GM23338 (cell line): ENCODE data around the gene PIP5K1C. TPM values are rescaled to one million over a fixed set of nuclear protein-coding genes. Genes with fewer than 3 reads are reported as not detected.

Experiments used
- ATAC-seq: fragments of 200-7000 bp; cut with Tn5 transposase; 3 replicates; pipeline ENCODE4 v1.9.1; 2020
- DNase-seq: peaks from one replicate; pipeline ENCODE4 v3.0.0-alpha.2; 2015; ENCODE audit warnings: low spot score
- H2AFZ ChIP-seq: fragments of 200-600 bp; sonication (generic); 2 replicates; pipeline ENCODE4 v1.8.0; 2016; ENCODE audit warnings: antibody characterized with exemption, mild to moderate bottlenecking, moderate library complexity
- H3F3A ChIP-seq: fragments of 200-600 bp; sonication (generic); replicated peaks from 2 replicates; pipeline ENCODE4 v1.8.0; 2017; ENCODE audit warnings: antibody characterized with exemption, mixed run types, low read depth
- H3K27ac ChIP-seq: fragments of 200-600 bp; sonication (generic); 2 replicates; pipeline ENCODE4 v1.6.1; 2016; ENCODE audit warnings: low read depth
- H3K27me3 ChIP-seq: fragments of 200-600 bp; sonication (generic); 2 replicates; pipeline ENCODE4 v1.8.0; 2016; ENCODE audit warnings: mild to moderate bottlenecking, mixed run types, moderate library complexity; ENCODE audit not compliant: insufficient read depth
- H3K36me3 ChIP-seq: fragments of 200-600 bp; sonication (generic); 2 replicates; pipeline ENCODE4 v1.8.0; 2016; ENCODE audit warnings: mild to moderate bottlenecking; ENCODE audit not compliant: insufficient read depth
- H3K4me1 ChIP-seq: fragments of 200-600 bp; sonication (generic); 2 replicates; pipeline ENCODE4 v1.8.0; 2016; ENCODE audit warnings: mild to moderate bottlenecking, moderate library complexity; ENCODE audit not compliant: insufficient read depth
- H3K4me2 ChIP-seq: fragments of 200-600 bp; sonication (generic); 2 replicates; pipeline ENCODE4 v1.7.1; 2017; ENCODE audit warnings: mixed run types
- H3K4me3 ChIP-seq: fragments of 200-600 bp; sonication (generic); 2 replicates; pipeline ENCODE4 v1.6.1; 2016; ENCODE audit warnings: mixed run types
- H3K79me2 ChIP-seq: fragments of 200-600 bp; sonication (generic); replicated peaks from 2 replicates; pipeline ENCODE4 v1.8.0; 2017; ENCODE audit warnings: mild to moderate bottlenecking; ENCODE audit not compliant: insufficient read depth
- H3K9me2 ChIP-seq: fragments of 200-600 bp; sonication (generic); 2 replicates; pipeline ENCODE4 v1.8.0; 2017; ENCODE audit not compliant: insufficient read depth
- H4K20me1 ChIP-seq: fragments of 200-600 bp; sonication (generic); replicated peaks from 2 replicates; pipeline ENCODE4 v1.8.0; 2017; ENCODE audit warnings: mild to moderate bottlenecking; ENCODE audit not compliant: insufficient read depth
- H3K27ac Mint-ChIP-seq: 2 replicates; pipeline ENCODE4 v1.8.0; 2020; ENCODE audit warnings: inconsistent platforms, mild to moderate bottlenecking, moderate library complexity, mixed read lengths
- H3K27me3 Mint-ChIP-seq: 3 replicates; pipeline ENCODE4 v1.8.0; 2022; ENCODE audit warnings: low read depth, mild to moderate bottlenecking, moderate library complexity, mixed read lengths, inconsistent platforms; ENCODE audit not compliant: insufficient read depth, poor library complexity
- H3K36me3 Mint-ChIP-seq: 3 replicates; pipeline ENCODE4 v1.8.0; 2021; ENCODE audit warnings: low read depth, mild to moderate bottlenecking, inconsistent platforms, moderate library complexity, mixed read lengths
- H3K4me1 Mint-ChIP-seq: 3 replicates; pipeline ENCODE4 v1.8.0; 2020; ENCODE audit warnings: mild to moderate bottlenecking, inconsistent platforms, mixed read lengths
- H3K4me3 Mint-ChIP-seq: 3 replicates; pipeline ENCODE4 v1.8.0; 2021; ENCODE audit warnings: moderate library complexity, mild to moderate bottlenecking, inconsistent platforms, mixed read lengths
- H3K9me3 Mint-ChIP-seq: 3 replicates; pipeline ENCODE4 v1.8.0; 2020; ENCODE audit warnings: moderate library complexity, mild to moderate bottlenecking, inconsistent platforms, mixed read lengths
- CREB1 ChIP-seq: fragments of 250-450 bp; sonication (Bioruptor Pico); IDR thresholded peaks from 2 replicates; pipeline ENCODE4 v1.5.0; 2020; ENCODE audit warnings: low read depth, mild to moderate bottlenecking, moderate library complexity
- CTCF ChIP-seq, 2 experiments: fragments of 200-600 bp in 1 of 2; sonication (generic) in 1 of 2; conservative IDR thresholded peaks; 2 replicates each; pipeline versions ENCODE4 v1.5.1 to v1.6.1; 2016 to 2017; ENCODE audit warnings: antibody characterized with exemption in 2 of 2, low read depth in 2 of 2, mild to moderate bottlenecking in 2 of 2, moderate library complexity in 1 of 2
- ETS1 ChIP-seq: IDR thresholded peaks from 2 replicates; pipeline ENCODE4 v1.6.1; 2016; ENCODE audit warnings: antibody characterized with exemption
- EZH2 ChIP-seq: fragments of 200-600 bp; sonication (generic); IDR thresholded peaks from one replicate; pipeline ENCODE4 v1.8.0; 2017; ENCODE audit warnings: antibody characterized with exemption, mild to moderate bottlenecking, low read depth; ENCODE audit not compliant: unreplicated experiment
- EZH2phosphoT487 ChIP-seq: fragments of 200-600 bp; sonication (generic); IDR thresholded peaks from one replicate; pipeline ENCODE4 v1.8.1; 2018; ENCODE audit warnings: antibody characterized with exemption; ENCODE audit not compliant: unreplicated experiment
- JUNB ChIP-seq: IDR thresholded peaks from one replicate; pipeline ENCODE4 v1.6.1; 2016; ENCODE audit warnings: antibody characterized with exemption; ENCODE audit not compliant: unreplicated experiment
- POLR2AphosphoS5 ChIP-seq: IDR thresholded peaks from 2 replicates; pipeline ENCODE4 v1.6.1; 2016; ENCODE audit warnings: antibody characterized with exemption, low read depth
- STAT1 ChIP-seq: IDR thresholded peaks from one replicate; pipeline ENCODE4 v1.6.1; 2016; ENCODE audit warnings: antibody characterized with exemption; ENCODE audit not compliant: unreplicated experiment
- ZNF114 ChIP-seq: fragments of 250-450 bp; sonication (Bioruptor Pico); IDR thresholded peaks from 2 replicates; pipeline ENCODE4 v1.5.0; 2020; ENCODE audit warnings: mild to moderate bottlenecking, moderate library complexity
- ZNF331 ChIP-seq: fragments of 250-450 bp; sonication (Bioruptor Pico); IDR thresholded peaks from 2 replicates; pipeline ENCODE4 v1.5.0; 2020; ENCODE audit warnings: low read depth, mild to moderate bottlenecking, moderate library complexity
- polyA plus RNA-seq: library from polyadenylated mRNA; unstranded; fragments of >200 nt; fragmentation: Nextera tagmentation; extraction: Ambion mirVana; gene quantifications from 2 replicates; pipeline ENCODE4 v1.2.1, GENCODE V29; 2016
- total RNA-seq: library from RNA; depleted of rRNA; stranded (reverse); fragments of >200 nt; shearing (Covaris generic); gene quantifications from 2 replicates; pipeline ENCODE4 v1.2.3, GENCODE V29; 2014
- TF ChIP-seq, protein P1 (sequence below): IDR thresholded peaks from one replicate; pipeline ENCODE4 v1.6.1; 2018; ENCODE audit warnings: antibody characterized with exemption; ENCODE audit not compliant: unreplicated experiment

Gene PIP5K1C
- total and polyA plus RNA-seq, 2 experiments from 2014 or later = 11.8 to 46.7 TPM

GRCh38 chr19:3609779-3610719, 90.2 kb downstream of the PIP5K1C start (continued):
- TF ChIP-seq, protein P1, sequence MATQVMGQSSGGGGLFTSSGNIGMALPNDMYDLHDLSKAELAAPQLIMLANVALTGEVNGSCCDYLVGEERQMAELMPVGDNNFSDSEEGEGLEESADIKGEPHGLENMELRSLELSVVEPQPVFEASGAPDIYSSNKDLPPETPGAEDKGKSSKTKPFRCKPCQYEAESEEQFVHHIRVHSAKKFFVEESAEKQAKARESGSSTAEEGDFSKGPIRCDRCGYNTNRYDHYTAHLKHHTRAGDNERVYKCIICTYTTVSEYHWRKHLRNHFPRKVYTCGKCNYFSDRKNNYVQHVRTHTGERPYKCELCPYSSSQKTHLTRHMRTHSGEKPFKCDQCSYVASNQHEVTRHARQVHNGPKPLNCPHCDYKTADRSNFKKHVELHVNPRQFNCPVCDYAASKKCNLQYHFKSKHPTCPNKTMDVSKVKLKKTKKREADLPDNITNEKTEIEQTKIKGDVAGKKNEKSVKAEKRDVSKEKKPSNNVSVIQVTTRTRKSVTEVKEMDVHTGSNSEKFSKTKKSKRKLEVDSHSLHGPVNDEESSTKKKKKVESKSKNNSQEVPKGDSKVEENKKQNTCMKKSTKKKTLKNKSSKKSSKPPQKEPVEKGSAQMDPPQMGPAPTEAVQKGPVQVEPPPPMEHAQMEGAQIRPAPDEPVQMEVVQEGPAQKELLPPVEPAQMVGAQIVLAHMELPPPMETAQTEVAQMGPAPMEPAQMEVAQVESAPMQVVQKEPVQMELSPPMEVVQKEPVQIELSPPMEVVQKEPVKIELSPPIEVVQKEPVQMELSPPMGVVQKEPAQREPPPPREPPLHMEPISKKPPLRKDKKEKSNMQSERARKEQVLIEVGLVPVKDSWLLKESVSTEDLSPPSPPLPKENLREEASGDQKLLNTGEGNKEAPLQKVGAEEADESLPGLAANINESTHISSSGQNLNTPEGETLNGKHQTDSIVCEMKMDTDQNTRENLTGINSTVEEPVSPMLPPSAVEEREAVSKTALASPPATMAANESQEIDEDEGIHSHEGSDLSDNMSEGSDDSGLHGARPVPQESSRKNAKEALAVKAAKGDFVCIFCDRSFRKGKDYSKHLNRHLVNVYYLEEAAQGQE = no peak
- TF ChIP-seq ETS1 = no peak
- no peak for TF ChIP-seq STAT1
- no peak for TF ChIP-seq ZNF331 (CRISPR knock-in tag)
- TF ChIP-seq ZNF114 (CRISPR knock-in tag) = no peak
- TF ChIP-seq CREB1 (CRISPR knock-in tag) = no peak
- no peak for TF ChIP-seq EZH2
- TF ChIP-seq EZH2phosphoT487 = no peak
- no peak for TF ChIP-seq POLR2AphosphoS5
- TF ChIP-seq CTCF (conservative IDR thresholded peaks at IDR 0.05; ENCODE audit: low read depth in 2 of 2) = no peak

DNA sequence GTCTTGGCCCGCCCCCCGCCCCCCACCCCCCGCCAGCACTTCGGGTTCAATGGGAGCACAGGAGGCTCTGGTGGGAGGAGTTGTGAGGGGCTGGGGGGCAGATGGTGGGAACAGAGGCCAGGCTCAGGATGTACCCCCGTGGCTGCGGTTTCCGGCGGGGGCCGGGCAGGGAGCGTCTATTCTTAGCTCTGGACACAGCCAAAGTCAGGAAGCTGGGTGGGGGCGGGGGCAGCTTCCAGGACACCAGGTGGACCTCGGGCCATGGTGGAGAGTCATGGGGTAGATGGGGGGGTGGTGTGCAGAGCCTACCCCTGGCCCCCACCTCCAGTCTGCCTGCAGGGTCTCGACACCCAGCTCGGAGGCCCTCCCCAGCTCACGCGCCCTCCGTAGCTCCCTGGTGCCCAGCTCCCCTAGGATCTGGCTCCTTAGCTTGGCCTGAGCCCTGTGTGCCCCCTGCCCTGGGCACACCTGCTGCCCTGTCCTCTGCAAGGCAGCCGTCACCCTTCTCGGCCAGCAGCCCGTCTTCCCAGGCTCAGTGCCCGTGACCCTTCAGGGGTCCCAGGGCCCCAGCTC, 91.4 kb downstream of the PIP5K1C start:
- no peak overlapping the region for H3K4me3 ChIP-seq
- H3K27me3 ChIP-seq = peaks cover 11% of the 10 kb centered on the region
- H3K4me1 ChIP-seq = peaks cover 10% of the 10 kb centered on the region
- no peaks in the 10 kb centered on the region for H4K20me1 ChIP-seq
- H3K36me3 ChIP-seq = no peaks in the 10 kb centered on the region
- Mint-ChIP-seq H3K27ac (no peak overlapping the region), H3K4me1 (peaks cover 13% of the 10 kb centered on the region), H3K36me3 (peaks cover 13% of the 10 kb centered on the region), H3K27me3 (peaks cover 1% of the 10 kb centered on the region), H3K4me3 (no peak overlapping the region), H3K9me3 (no peaks in the 10 kb centered on the region)
- no peak overlapping the region for H3K27ac ChIP-seq
- DNase-seq = no peak
- H3K4me2 ChIP-seq = no peak overlapping the region
- H3F3A ChIP-seq = peaks cover 9% of the 10 kb centered on the region; the same call in 1 of the 2 replicates
- H3K9me2 ChIP-seq = no peaks in the 10 kb centered on the region
- ATAC-seq = no peak
- H3K79me2 ChIP-seq = no peaks in the 10 kb centered on the region
- H2AFZ ChIP-seq = no peak overlapping the region
- TF ChIP-seq, protein P1 = no peak
- TF ChIP-seq ZNF114 (CRISPR knock-in tag) = no peak
- no peak for TF ChIP-seq JUNB
